ENCODE data around the gene GDI1. TPM values are rescaled to one million over a fixed set of nuclear protein-coding genes. Genes with fewer than 3 reads are reported as not detected.

The GDI1 gene
- polyA plus RNA-seq, 3 donors: 15.8 to 398 (median 21.3) TPM

DNA sequence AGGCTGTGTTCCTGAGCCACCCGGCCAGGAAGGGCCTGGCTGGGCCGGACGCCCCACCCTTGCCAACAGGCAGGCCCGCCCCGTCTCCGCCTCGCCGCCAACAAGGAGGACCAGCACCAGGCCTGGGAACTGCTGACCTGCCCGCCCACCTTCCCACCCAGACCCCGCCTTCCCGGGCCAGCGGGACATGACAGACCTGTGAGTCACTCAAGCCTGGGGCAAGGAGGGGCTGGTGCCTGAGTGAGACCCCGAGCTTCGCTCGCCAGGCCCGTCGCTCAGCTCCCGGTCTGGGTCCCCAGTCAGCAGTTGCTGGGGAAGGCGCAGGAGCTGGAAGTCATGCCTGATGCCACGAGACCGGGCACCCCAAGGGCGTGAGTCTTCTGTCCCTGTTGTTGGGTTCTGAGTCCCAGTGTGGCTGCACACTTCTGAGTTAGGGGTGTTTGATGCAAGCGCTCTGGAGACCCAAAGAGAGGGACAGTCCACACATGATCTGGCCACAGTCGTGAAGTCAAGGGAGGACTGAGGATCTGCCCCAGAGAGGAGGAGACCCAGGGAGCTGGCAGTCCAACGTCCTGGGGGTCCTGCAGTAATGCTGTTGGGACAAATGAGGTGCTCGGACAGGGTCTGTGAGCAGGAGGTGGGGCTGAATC, 27.6 kb upstream of the GDI1 start, which contains the start of gene DNASE1L1:
Gene DNASE1L1 (minus strand): TSS at position 33 of the 650 bp plus-strand sequence. CDS start 3,686 bp downstream, outside the sequence.
- Histone ChIP-seq H3K4me2 (replicated peaks; ENCODE audit: extremely low read depth, low read length, poor library complexity, severe bottlenecking) (peak within 1 kb of the TSS; percentile 82), H3K4me1 (ENCODE audit: control insufficient read depth in 1 of 2, insufficient read depth in 2 of 2, low read length in 2 of 2) (peaks cover 39 to 42% of the 10 kb centered on the region in 2 donors), H3K36me3 (replicated peaks in 1 of 2; ENCODE audit: control insufficient read depth in 1 of 2, insufficient read depth in 2 of 2, low read length in 2 of 2) (peaks cover 13 to 14% of the 10 kb centered on the region in 2 donors), H3K27ac (ENCODE audit: low read depth in 1 of 2, low read length in 2 of 2) (peak within 1 kb of the TSS; percentile 95), H3K9me3 (replicated peaks in 1 of 2; ENCODE audit: control insufficient read depth in 1 of 2, insufficient read depth in 1 of 2, low read length in 2 of 2) (no peaks in the 10 kb centered on the region), H2AFZ (ENCODE audit: insufficient read depth, low read depth, low read length, poor library complexity, severe bottlenecking) (peak within 1 kb of the TSS; percentile 44), H3K4me3 (replicated peaks in 1 of 3; ENCODE audit: low read depth in 2 of 3, low read length in 3 of 3) (peak within 1 kb of the TSS; percentile 50 to 80 (median 73)), H3K9ac (ENCODE audit: insufficient read depth, low read length, poor library complexity, severe bottlenecking) (peak within 1 kb of the TSS; percentile 78), H4K20me1 (ENCODE audit: insufficient read depth, low read length) (peaks cover 11% of the 10 kb centered on the region), H3K27me3 (ENCODE audit: control insufficient read depth in 2 of 2, insufficient read depth in 2 of 2, low read length in 2 of 2) (no peaks in the 10 kb centered on the region), H3K79me2 (ENCODE audit: insufficient read depth, low read length) (peaks cover 48% of the 10 kb centered on the region)
- peak within 1 kb of the TSS; percentile 91 to 98 (median 97) for H3K27ac Mint-ChIP-seq
- TF ChIP-seq, protein P1, sequence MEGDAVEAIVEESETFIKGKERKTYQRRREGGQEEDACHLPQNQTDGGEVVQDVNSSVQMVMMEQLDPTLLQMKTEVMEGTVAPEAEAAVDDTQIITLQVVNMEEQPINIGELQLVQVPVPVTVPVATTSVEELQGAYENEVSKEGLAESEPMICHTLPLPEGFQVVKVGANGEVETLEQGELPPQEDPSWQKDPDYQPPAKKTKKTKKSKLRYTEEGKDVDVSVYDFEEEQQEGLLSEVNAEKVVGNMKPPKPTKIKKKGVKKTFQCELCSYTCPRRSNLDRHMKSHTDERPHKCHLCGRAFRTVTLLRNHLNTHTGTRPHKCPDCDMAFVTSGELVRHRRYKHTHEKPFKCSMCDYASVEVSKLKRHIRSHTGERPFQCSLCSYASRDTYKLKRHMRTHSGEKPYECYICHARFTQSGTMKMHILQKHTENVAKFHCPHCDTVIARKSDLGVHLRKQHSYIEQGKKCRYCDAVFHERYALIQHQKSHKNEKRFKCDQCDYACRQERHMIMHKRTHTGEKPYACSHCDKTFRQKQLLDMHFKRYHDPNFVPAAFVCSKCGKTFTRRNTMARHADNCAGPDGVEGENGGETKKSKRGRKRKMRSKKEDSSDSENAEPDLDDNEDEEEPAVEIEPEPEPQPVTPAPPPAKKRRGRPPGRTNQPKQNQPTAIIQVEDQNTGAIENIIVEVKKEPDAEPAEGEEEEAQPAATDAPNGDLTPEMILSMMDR (IDR thresholded peaks at IDR 0.05): no peak
- H3K36me3 Mint-ChIP-seq: peaks cover 7 to 20% of the 10 kb centered on the region in 2 donors
- peaks cover 21% of the 10 kb centered on the region for H3K4me1 Mint-ChIP-seq
- peaks cover 0 to 6% (median 4%) of the 10 kb centered on the region in 3 donors for H3K27me3 Mint-ChIP-seq (ENCODE audit: low read depth in 3 of 3)
- DNase-seq: peak; percentile 88 to 95 (median 94)
- intact Hi-C loops (cut with micrococcal nuclease): loop anchor here in 1 of 2 donors (5.0 kb wide), 1 partner anchor 108 kb away; the partner anchor contains the start of gene FAM3A
- H3K4me3 Mint-ChIP-seq: peak within 1 kb of the TSS; percentile 86 to 97
- 2% methylated on average over 8 of the region's 26 CpGs for WGBS (ENCODE audit: insufficient coverage)
- peaks cover 0 to 14% (median 2%) of the 10 kb centered on the region in 7 donors for H3K9me3 Mint-ChIP-seq

DNA sequence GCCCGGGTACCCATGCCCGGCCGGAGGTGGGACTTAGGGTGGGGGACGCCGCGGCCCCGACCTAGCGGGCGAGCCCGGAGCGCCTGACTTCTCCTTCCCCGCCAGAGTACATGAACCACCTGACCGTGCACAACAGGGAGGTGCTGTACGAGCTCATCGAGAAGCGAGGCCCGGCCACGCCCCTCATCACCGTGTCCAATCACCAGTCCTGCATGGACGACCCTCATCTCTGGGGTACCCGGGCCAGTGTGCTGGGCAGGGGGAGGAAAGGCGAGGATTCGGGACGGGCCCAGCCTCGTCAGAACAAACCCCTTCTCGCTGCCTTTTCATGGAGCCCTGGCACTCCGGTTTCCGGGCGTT, 25.0 kb upstream of the GDI1 start:
- TF ChIP-seq, protein P1 (IDR thresholded peaks at IDR 0.05): no peak
- Mint-ChIP-seq H3K36me3 (peaks cover 8 to 12% of the 10 kb centered on the region in 2 donors), H3K27ac (peak overlapping the region; percentile 82 to 92 (median 90)), H3K4me3 (peak overlapping the region; percentile 72 to 82), H3K4me1 (peaks cover 18% of the 10 kb centered on the region), H3K9me3 (peaks cover 0 to 8% (median 2%) of the 10 kb centered on the region in 7 donors), H3K27me3 (ENCODE audit: low read depth in 3 of 3) (peaks cover 0 to 6% (median 4%) of the 10 kb centered on the region in 3 donors)
- no peaks in the 10 kb centered on the region for H4K20me1 ChIP-seq (ENCODE audit: insufficient read depth, low read length)
- H3K9me3 ChIP-seq (replicated peaks in 1 of 2; ENCODE audit: control insufficient read depth in 1 of 2, insufficient read depth in 1 of 2, low read length in 2 of 2): no peaks in the 10 kb centered on the region
- intact Hi-C loops (cut with micrococcal nuclease): loop anchor here in 1 of 2 donors (2.0 kb wide), 1 partner anchor 15 kb away; no protein-coding TSS in a partner anchor
- peaks cover 39 to 42% of the 10 kb centered on the region in 2 donors for H3K4me1 ChIP-seq (ENCODE audit: control insufficient read depth in 1 of 2, insufficient read depth in 2 of 2, low read length in 2 of 2)
- H3K79me2 ChIP-seq (ENCODE audit: insufficient read depth, low read length): peaks cover 42% of the 10 kb centered on the region
- 0% methylated on average over 5 of the region's 29 CpGs for WGBS (ENCODE audit: insufficient coverage)
- peak overlapping the region; percentile 80 to 89 for H3K27ac ChIP-seq (ENCODE audit: low read depth in 1 of 2, low read length in 2 of 2)
- peak overlapping the region; percentile 74 for H3K4me2 ChIP-seq (replicated peaks; ENCODE audit: extremely low read depth, low read length, poor library complexity, severe bottlenecking)
- peaks cover 5 to 15% of the 10 kb centered on the region in 2 donors for H3K36me3 ChIP-seq (replicated peaks in 1 of 2; ENCODE audit: control insufficient read depth in 1 of 2, insufficient read depth in 2 of 2, low read length in 2 of 2)
- H3K4me3 ChIP-seq (replicated peaks in 1 of 3; ENCODE audit: low read depth in 2 of 3, low read length in 3 of 3): peak overlapping the region; percentile 45 to 76 (median 55)
- no peaks in the 10 kb centered on the region for H3K27me3 ChIP-seq (ENCODE audit: control insufficient read depth in 2 of 2, insufficient read depth in 2 of 2, low read length in 2 of 2)
- peak overlapping the region; percentile 81 for H3K9ac ChIP-seq (ENCODE audit: insufficient read depth, low read length, poor library complexity, severe bottlenecking)
- DNase-seq: peak in 1 of 3 donors; percentile 22
- H2AFZ ChIP-seq (ENCODE audit: insufficient read depth, low read depth, low read length, poor library complexity, severe bottlenecking): peak overlapping the region; percentile 35
